GM19397 (cell line): ENCODE data around the gene EIF3C.
"Not testable (repeated sequence)": the region's sequence is repeated elsewhere in the genome, so short reads cannot be mapped to it uniquely, and the experiment has no call there.

ENCODE experiments used
- ATAC-seq: cut with Tn5 transposase; IDR thresholded peaks from one replicate; pipeline ENCODE4 v1.9.1; 2021; ENCODE audit warnings: mild to moderate bottlenecking, moderate library complexity; ENCODE audit not compliant: unreplicated experiment

EIF3C gene

DNA sequence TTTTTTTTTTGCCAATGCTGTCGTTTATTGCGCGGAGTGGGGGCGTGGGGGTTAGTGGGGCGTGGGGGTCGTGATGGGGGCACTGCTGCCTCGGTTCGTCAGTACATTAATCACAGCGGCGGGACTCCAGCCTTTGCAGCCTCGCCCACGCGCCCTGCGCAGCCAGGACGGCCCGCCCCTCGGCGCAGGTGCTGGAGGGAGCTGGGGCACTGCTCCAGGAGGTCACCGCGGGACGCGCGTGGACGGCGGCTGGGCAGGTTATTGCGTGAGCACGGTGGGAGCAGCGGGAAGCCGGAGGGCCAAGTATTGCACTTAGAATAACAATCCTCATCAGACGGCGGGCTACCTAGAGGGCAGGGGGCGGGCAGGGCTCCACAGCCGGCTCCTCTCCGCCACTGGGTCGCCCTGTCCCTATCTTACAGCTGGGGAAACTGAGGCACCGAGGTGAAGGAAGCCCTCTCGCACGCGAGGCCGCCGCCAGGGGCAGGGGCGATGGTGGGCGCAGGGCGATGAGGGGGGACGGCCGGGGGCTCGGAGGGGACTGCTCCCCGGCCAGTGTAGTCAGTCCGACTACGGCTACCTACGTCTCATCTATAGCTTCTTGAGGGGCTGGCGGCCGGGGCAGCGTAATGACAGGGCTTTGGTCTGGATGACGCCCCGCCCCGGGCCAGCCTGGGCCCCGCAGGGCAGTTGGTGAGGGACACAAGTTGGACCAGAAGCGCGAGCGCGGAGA lies 35.5 kb downstream of the EIF3C start:
- ATAC-seq = not testable (repeated sequence)

DNA sequence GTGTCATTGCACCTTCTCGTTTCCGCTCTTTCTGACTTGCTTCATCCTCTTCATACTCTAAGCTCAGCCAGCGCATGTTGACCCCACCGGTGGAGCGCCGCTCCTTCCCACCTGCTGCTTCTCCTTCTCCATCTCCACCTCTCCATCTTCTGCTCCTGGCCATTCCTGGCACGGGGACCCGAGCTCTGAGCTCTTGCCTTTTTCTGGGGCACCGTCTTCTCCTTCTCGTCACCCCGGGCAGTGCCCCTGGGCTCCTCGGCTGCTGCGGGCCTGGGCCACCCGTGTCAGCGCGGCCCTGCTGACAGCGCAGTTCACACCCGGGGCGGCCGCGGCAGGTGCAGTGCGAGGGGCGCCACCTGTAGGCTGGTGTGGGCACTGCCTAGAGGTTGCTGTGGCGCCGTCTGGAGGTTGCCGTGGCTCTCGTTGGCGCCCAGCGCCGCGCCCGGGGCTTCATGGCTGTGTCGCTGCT lies 38.8 kb downstream of the EIF3C start:
- peak; percentile 97 for ATAC-seq

DNA sequence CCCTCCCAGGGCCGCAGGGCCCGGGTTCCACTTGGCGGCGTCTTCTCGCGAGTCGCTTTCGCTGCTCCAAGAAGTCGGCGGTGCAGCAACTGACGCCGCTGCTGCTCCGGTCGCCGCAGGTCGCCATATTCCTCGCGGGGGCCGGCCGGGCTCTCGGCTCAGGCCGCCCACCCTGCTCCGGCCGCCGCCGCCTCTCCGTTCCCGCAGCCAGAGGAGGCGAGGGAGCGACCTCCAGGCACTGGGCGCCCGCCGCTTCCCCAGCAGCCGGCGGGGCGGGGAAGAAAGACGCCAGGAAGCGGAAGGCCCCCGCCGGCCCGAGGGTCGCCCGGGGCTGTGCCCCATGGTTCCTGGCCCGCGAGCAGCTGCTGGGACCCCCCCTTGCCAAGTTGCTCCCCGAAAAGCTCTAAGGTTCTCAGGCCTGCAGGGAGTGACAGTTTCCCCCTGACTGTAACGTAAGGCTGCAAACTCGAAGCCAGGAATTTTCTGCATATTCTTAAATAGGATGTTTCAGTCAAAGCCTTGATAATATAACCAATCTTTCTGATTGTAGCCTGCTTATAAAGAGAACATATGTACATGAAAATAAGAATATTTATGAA lies 39.3 kb downstream of the EIF3C start:
- not testable (repeated sequence) for ATAC-seq

DNA sequence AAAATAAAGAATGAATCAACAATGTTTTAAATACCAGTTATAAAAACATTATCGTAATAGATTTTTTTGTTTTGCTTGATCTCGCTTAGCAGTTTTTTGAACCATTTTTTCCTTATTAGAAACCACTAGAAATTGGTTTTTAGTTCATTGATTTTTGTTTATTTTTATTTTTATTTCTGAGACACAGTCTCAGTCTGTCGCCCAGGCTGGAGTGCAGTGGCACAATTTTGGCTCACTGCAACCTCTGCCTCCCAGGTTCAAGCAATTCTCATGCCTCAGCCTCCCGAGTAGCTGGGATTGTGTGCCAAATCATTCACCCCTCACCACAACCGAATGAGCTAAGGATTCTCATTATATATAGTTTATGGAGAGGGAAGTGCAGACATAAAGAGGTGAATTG lies 40.2 kb downstream of the EIF3C start, which contains the start of gene NPIPB9:
Gene NPIPB9 (plus strand): TSS at position 301 of the 400 bp plus-strand sequence.
- not testable (repeated sequence) for ATAC-seq

- not testable (repeated sequence) for ATAC-seq
Measured at GRCh38 chr16:28781697-28782096, 70.4 kb downstream of the EIF3C start.

DNA sequence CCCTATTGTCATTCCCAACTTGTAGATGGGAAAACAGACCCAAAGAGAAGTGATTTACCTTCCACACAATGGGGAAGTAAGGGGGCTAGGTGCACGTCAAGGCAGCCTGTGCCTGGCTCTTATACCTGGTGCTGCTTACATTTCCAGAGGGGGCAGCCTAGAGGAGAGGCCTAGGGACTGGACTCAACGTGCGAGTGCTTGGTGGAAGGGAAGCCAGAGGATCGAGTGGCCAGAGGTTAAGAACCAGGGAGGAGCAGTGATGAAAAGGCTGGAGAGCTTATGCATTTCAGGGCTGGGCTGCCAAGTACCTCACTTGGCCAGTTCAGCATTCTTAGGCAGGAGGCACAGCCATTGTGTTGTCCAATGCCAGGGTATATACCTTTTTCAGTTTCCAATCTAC lies 71.1 kb downstream of the EIF3C start:
- not testable (repeated sequence) for ATAC-seq
